Lower leg skin (tissue), 3 donors: ENCODE measurements around the gene MYO10.

Experiments
- CTCF ChIP-seq, 3 donors: fragments of 450-650 bp; IDR thresholded peaks; one replicate each; pipeline ENCODE4 v1.5.1; 2016; ENCODE audit warnings: antibody characterized with exemption in 3 of 3, mild to moderate bottlenecking in 3 of 3, moderate library complexity in 2 of 3
- POLR2A ChIP-seq, 2 donors: fragments of 450-650 bp; IDR thresholded peaks; one replicate each; pipeline ENCODE4 v1.6.1; 2016 to 2017; ENCODE audit warnings: antibody characterized with exemption in 2 of 2, mild to moderate bottlenecking in 1 of 2, moderate library complexity in 1 of 2

GRCh38 chr5:16744164-16744880 lies 191.8 kb downstream of the MYO10 start:
- no peak for TF ChIP-seq CTCF (IDR thresholded peaks at IDR 0.05)
- TF ChIP-seq POLR2A (IDR thresholded peaks at IDR 0.05), result no peak
